GM18907 (cell line): ENCODE data around the gene CREBBP.

ENCODE experiments used
- ATAC-seq: cut with Tn5 transposase; IDR thresholded peaks from one replicate; pipeline ENCODE4 v1.9.1; 2021; ENCODE audit warnings: mild to moderate bottlenecking, moderate library complexity; ENCODE audit not compliant: unreplicated experiment

The CREBBP gene

DNA sequence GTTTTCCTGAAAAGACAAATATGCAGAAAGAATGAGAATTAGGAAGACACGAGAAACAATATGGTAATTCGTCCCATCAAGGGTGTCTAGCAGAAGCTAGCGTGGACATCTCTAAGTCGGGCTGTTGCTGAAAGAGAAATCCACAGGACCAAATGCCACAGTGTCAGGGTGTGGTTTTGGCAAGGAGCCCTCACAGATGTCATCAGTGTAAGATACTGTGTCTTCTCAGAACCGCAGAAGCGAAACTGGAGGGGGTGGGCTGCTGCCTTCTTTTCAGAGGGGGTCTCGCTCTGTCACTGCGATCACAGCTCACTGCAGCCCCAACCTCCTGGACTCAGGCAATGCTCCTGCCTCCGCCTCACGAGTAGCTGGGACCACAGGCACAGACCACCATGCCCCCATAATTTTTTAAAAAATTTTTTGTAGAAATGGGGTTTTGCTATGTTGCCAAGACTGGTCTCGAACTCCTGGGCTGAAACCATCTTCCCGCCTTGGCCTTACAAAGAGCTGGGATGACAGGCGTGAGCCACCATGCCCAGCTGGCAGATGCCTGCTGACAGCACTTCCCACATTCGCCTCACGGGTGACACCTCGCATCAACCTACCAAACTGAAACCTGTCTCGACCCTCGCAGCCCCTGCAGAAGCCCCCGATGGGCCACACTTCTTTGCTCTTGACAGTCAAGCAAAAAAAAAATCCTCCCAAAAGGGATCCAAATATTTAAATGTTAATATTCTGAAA, 189.4 kb downstream of the CREBBP start:
- no peak for ATAC-seq

GRCh38 chr16:3690470-3690928, 190.0 kb downstream of the CREBBP start:
- ATAC-seq = peak; percentile 65

- ATAC-seq = no peak
These were observed 190.8 kb downstream of the CREBBP start for GRCh38 chr16:3689731-3690130.

- no peak for ATAC-seq
These were observed 192.7 kb downstream of the CREBBP start for GRCh38 chr16:3687792-3688191.

- no peak for ATAC-seq
These were observed 193.5 kb downstream of the CREBBP start for GRCh38 chr16:3687021-3687420.

GRCh38 chr16:3681206-3681605, 199.3 kb downstream of the CREBBP start:
- no peak for ATAC-seq

DNA sequence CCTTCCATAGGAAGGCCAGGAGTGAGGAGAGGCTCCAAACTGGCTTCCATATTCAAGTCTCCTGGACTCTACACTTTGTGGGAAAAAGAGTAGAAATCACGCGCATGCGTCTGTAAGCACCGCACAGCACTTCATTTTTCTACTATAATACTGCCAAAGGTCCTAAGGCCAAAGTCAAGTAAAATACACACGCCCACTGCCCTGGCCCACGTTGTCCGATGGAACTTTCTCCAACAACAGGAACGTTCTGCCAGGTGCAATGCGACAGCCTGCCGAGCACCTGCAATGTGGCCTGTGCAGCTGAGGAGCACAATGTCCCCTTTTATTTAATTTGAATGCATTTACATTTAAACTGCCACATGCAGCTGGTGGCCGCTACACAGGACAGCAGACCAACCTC, 202.5 kb downstream of the CREBBP start:
- no peak for ATAC-seq

GRCh38 chr16:3675601-3676130, 204.8 kb downstream of the CREBBP start:
- no peak for ATAC-seq
